Liver (tissue), 9 donors: ENCODE data around the gene GATA2. TPM values are rescaled to one million over a fixed set of nuclear protein-coding genes. Genes with fewer than 3 reads are reported as not detected.

Experiments used
- DNase-seq: peaks from one replicate; pipeline ENCODE4 v3.0.0-alpha.2; 2017; ENCODE audit warnings: low spot score
- H3K27ac ChIP-seq, 2 donors: one replicate each; pipeline ENCODE4 v1.7.0; 2013; ENCODE audit warnings: inconsistent platforms in 2 of 2, low read length in 2 of 2, control low read depth in 1 of 2, low read depth in 1 of 2, mild to moderate bottlenecking in 1 of 2
- H3K27me3 ChIP-seq, 4 donors: one replicate each; pipeline versions ENCODE4 v1.6.1 to v1.7.0; 2013; ENCODE audit warnings: low read length in 3 of 4, inconsistent platforms in 1 of 4, mild to moderate bottlenecking in 1 of 4, moderate library complexity in 1 of 4; ENCODE audit not compliant: control insufficient read depth in 4 of 4, insufficient read depth in 4 of 4
- H3K36me3 ChIP-seq, 4 donors: one replicate each; pipeline versions ENCODE4 v1.6.1 to v1.7.0; 2013; ENCODE audit warnings: low read length in 3 of 4, mild to moderate bottlenecking in 3 of 4, low read depth in 1 of 4, moderate library complexity in 1 of 4; ENCODE audit not compliant: control insufficient read depth in 4 of 4, insufficient read depth in 3 of 4
- H3K4me1 ChIP-seq, 4 donors: one replicate each; pipeline versions ENCODE4 v1.6.1 to v1.7.0; 2013; ENCODE audit warnings: low read length in 3 of 4, mild to moderate bottlenecking in 3 of 4, moderate library complexity in 1 of 4; ENCODE audit not compliant: control insufficient read depth in 4 of 4, insufficient read depth in 4 of 4
- H3K4me3 ChIP-seq, 3 donors: one replicate each; pipeline versions ENCODE4 v1.6.1 to v1.7.0; 2013; ENCODE audit warnings: low read length in 3 of 3, control low read depth in 1 of 3, low read depth in 1 of 3, mild to moderate bottlenecking in 1 of 3
- H3K9ac ChIP-seq, 2 donors: one replicate each; pipeline ENCODE4 v1.7.0; 2013; ENCODE audit warnings: low read length in 2 of 2, mild to moderate bottlenecking in 2 of 2, moderate library complexity in 2 of 2, control low read depth in 1 of 2, low read depth in 1 of 2
- H3K9me3 ChIP-seq, 4 donors: one replicate each; pipeline versions ENCODE4 v1.6.1 to v1.7.0; 2013; ENCODE audit warnings: low read length in 3 of 4; ENCODE audit not compliant: control insufficient read depth in 4 of 4
- EGR1 ChIP-seq, 2 donors: IDR thresholded peaks; 2 replicates each; pipeline ENCODE4 v1.6.1; 2016 to 2018; ENCODE audit warnings: antibody characterized with exemption in 2 of 2, low read depth in 2 of 2
- FOXA1 ChIP-seq: IDR thresholded peaks from 2 replicates; pipeline ENCODE4 v1.6.1; 2016; ENCODE audit warnings: antibody characterized with exemption
- FOXA2 ChIP-seq: IDR thresholded peaks from 2 replicates; pipeline ENCODE4 v1.6.1; 2016; ENCODE audit warnings: antibody characterized with exemption
- GABPA ChIP-seq, 2 donors: IDR thresholded peaks in 1 of 2; conservative IDR thresholded peaks in 1 of 2; 2 replicates each; pipeline ENCODE4 v1.6.1; 2016; ENCODE audit warnings: antibody characterized with exemption in 2 of 2, mild to moderate bottlenecking in 1 of 2, moderate library complexity in 1 of 2
- HNF4A ChIP-seq, 2 donors: conservative IDR thresholded peaks; 2 replicates each; pipeline ENCODE4 v1.6.1; 2016; ENCODE audit warnings: antibody characterized with exemption in 2 of 2, mild to moderate bottlenecking in 2 of 2
- HNF4G ChIP-seq: IDR thresholded peaks from 2 replicates; pipeline ENCODE4 v1.6.1; 2016; ENCODE audit warnings: antibody characterized with exemption
- JUND ChIP-seq, 2 donors: IDR thresholded peaks; 2 replicates each; pipeline ENCODE4 v1.6.1; 2016; ENCODE audit warnings: antibody characterized with exemption in 2 of 2
- NR2F2 ChIP-seq: IDR thresholded peaks from 2 replicates; pipeline ENCODE4 v1.6.1; 2016; ENCODE audit warnings: antibody characterized with exemption
- RAD21 ChIP-seq, 2 donors: IDR thresholded peaks; 2 replicates each; pipeline ENCODE4 v1.6.1; 2016; ENCODE audit warnings: antibody characterized with exemption in 2 of 2, mild to moderate bottlenecking in 2 of 2
- REST ChIP-seq: IDR thresholded peaks from 2 replicates; pipeline ENCODE4 v1.6.1; 2016; ENCODE audit warnings: antibody characterized with exemption, mild to moderate bottlenecking
- RXRA ChIP-seq, 2 donors: IDR thresholded peaks; 2 replicates each; pipeline ENCODE4 v1.6.1; 2017 to 2018; ENCODE audit warnings: antibody characterized with exemption in 2 of 2, mild to moderate bottlenecking in 1 of 2
- ZBTB33 ChIP-seq: IDR thresholded peaks from 2 replicates; pipeline ENCODE4 v1.6.1; 2016; ENCODE audit warnings: antibody characterized with exemption
- WGBS: extraction: QIAGEN DNeasy Blood & Tissue Kit; methylation state at CpG from one replicate; pipeline ENCODE4 v1.1.7; 2013; 5-methylcytosine and 5-hydroxymethylcytosine counted together
- polyA plus RNA-seq, 2 donors: library from polyadenylated mRNA; stranded (reverse) in 1 of 2; unstranded in 1 of 2; fragments of 200-250 nt in 1 of 2; fragments of >200 nt in 1 of 2; fragmentation: Nextera tagmentation in 1 of 2; extraction: Ambion mirVana in 1 of 2; gene quantifications; one replicate each; pipeline versions ENCODE4 v1.2.1 to v1.2.3, GENCODE V29; 2013 to 2015
- total RNA-seq, 2 donors: library from RNA; depleted of rRNA; stranded (reverse); fragments of >200 nt; gene quantifications; one replicate each; pipeline ENCODE4 v1.2.3, GENCODE V29; 2014
- TF ChIP-seq, protein P1 (sequence below): IDR thresholded peaks from 2 replicates; pipeline ENCODE4 v1.6.1; 2016; ENCODE audit warnings: antibody characterized with exemption
- donor health status: healthy.
- donor health status: healthy.
- donor health status: healthy.
- donor health status: healthy.
- donor health status: healthy.

Gene GATA2
- total and polyA plus RNA-seq, 4 donors = 0.25 to 2.8 (median 0.54) TPM

GRCh38 chr3:128438488-128439072 is 54.4 kb downstream of the GATA2 start:
- DNase-seq = no peak
- H3K27me3 ChIP-seq = peaks cover 0 to 3% (median 0%) of the 10 kb centered on the region in 4 donors
- no peak overlapping the region for H3K4me3 ChIP-seq
- WGBS = 75% methylated on average over 6 of the region's 6 CpGs
- H3K27ac ChIP-seq = no peak overlapping the region
- H3K4me1 ChIP-seq = no peaks in the 10 kb centered on the region
- no peaks in the 10 kb centered on the region for H3K9me3 ChIP-seq
- H3K36me3 ChIP-seq = no peaks in the 10 kb centered on the region
- no peak for TF ChIP-seq RXRA (IDR thresholded peaks at IDR 0.05)
- TF ChIP-seq NR2F2 = no peak
- TF ChIP-seq FOXA2 = no peak
- TF ChIP-seq, protein P1, sequence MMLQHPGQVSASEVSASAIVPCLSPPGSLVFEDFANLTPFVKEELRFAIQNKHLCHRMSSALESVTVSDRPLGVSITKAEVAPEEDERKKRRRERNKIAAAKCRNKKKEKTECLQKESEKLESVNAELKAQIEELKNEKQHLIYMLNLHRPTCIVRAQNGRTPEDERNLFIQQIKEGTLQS = no peak
- no peak for TF ChIP-seq JUND (IDR thresholded peaks at IDR 0.05)
- no peak for TF ChIP-seq HNF4A (conservative IDR thresholded peaks at IDR 0.05)
- no peak for TF ChIP-seq GABPA (IDR thresholded peaks at IDR 0.05 in 1 of 2, conservative IDR thresholded peaks at IDR 0.05 in 1 of 2)
- TF ChIP-seq EGR1 (IDR thresholded peaks at IDR 0.05; ENCODE audit: low read depth in 2 of 2) = no peak
- no peak for TF ChIP-seq REST
- H3K9ac ChIP-seq = no peak overlapping the region

DNA sequence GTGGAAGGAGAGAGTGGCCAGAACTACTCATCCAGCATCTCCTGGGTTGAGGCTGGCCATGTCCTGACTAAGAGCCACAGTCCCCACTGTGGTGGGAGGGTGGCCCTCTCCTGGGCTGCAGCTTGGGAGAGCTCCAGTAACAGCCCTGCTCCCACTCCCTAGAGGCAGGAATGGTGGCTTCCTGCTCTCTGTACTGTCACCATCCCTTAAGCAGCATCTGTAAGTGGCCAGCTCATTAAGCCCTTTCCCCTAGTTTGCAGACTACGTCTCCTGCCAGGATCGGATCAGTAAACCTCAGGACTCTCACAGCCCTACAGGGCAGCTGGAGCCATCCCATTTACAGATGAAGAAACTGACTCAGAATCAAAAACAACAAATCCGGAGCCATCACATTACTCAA is 56.8 kb downstream of the GATA2 start:
- H3K4me1 ChIP-seq = peaks cover 0 to 13% (median 2%) of the 10 kb centered on the region in 4 donors
- no peaks in the 10 kb centered on the region for H3K9me3 ChIP-seq
- DNase-seq = no peak
- WGBS = 59% methylated on average over 3 of the region's 3 CpGs
- no peak overlapping the region for H3K9ac ChIP-seq
- H3K27ac ChIP-seq = no peak overlapping the region
- H3K27me3 ChIP-seq = peaks cover 0 to 11% (median 3%) of the 10 kb centered on the region in 4 donors
- no peaks in the 10 kb centered on the region for H3K36me3 ChIP-seq
- H3K4me3 ChIP-seq = no peak overlapping the region
- TF ChIP-seq RAD21 (IDR thresholded peaks at IDR 0.05) (no peak), EGR1 (IDR thresholded peaks at IDR 0.05; ENCODE audit: low read depth in 2 of 2) (no peak), FOXA2 (no peak), FOXA1 (no peak), ZBTB33 (no peak), HNF4G (no peak), REST (no peak), JUND (IDR thresholded peaks at IDR 0.05) (no peak)
